GM06990 (cell line): ENCODE measurements around the gene MRPL12.

Source experiments
- DNase-seq: peaks from one replicate; pipeline ENCODE4 v3.0.0-alpha.2; 2011; ENCODE audit not compliant: insufficient read length; ENCODE audit errors: extremely low read depth
- H3K27me3 ChIP-seq: replicated peaks from 2 replicates; pipeline ENCODE4 v1.6.0; 2011; ENCODE audit warnings: low read length; ENCODE audit not compliant: control insufficient read depth, insufficient read depth
- H3K36me3 ChIP-seq: 2 replicates; pipeline ENCODE4 v1.5.1; 2011; ENCODE audit warnings: low read length; ENCODE audit not compliant: control insufficient read depth, insufficient read depth
- H3K4me3 ChIP-seq: replicated peaks from 2 replicates; pipeline ENCODE4 v1.5.1; 2011; ENCODE audit warnings: low read depth, mild to moderate bottlenecking, control low read depth, low read length
- TF ChIP-seq, protein P1 (sequence below): IDR thresholded peaks from 2 replicates; pipeline ENCODE4 v1.5.1; 2011; ENCODE audit warnings: low read length, control low read depth, mild to moderate bottlenecking, inconsistent platforms; ENCODE audit not compliant: insufficient read depth, poor library complexity, severe bottlenecking

MRPL12 gene

DNA sequence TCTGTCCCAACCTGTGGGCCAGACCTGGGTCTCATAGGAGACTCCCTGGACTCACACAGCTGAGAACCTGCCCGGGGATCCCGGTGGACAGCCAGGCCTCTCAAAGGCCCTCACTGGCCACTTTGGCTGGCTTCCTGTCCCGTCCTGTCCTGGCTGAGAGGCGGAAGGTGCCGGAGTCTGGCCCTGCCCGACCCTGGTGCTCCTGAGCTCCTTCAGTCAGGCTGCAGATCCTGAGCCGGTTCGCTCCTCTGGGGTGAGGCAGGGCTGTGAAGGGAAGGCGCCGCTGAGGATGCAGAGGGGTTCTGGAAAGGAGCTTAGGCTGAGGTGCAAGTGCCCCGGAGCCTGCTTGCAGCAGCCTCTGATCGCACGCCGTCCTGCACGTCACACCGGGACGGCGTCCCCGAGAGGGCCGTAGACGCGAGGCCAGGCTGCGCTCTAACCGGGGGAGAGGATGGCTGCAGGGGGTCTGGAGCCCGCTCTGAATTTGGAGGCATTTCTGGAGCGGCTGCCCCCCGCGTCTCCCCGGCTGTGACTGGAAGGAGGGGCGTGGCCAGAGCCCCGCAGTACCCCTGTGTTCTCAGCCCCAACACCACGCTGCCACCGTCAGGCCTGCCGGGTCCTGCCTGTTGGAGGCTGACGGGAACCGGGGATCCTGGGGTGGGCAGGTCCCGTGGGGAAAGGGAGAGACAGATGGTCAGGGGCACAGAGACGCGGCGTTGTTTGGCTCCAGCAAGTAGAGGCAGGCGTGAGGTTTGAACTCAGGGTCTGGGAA is 15.2 kb upstream of the MRPL12 start:
- TF ChIP-seq, protein P1, sequence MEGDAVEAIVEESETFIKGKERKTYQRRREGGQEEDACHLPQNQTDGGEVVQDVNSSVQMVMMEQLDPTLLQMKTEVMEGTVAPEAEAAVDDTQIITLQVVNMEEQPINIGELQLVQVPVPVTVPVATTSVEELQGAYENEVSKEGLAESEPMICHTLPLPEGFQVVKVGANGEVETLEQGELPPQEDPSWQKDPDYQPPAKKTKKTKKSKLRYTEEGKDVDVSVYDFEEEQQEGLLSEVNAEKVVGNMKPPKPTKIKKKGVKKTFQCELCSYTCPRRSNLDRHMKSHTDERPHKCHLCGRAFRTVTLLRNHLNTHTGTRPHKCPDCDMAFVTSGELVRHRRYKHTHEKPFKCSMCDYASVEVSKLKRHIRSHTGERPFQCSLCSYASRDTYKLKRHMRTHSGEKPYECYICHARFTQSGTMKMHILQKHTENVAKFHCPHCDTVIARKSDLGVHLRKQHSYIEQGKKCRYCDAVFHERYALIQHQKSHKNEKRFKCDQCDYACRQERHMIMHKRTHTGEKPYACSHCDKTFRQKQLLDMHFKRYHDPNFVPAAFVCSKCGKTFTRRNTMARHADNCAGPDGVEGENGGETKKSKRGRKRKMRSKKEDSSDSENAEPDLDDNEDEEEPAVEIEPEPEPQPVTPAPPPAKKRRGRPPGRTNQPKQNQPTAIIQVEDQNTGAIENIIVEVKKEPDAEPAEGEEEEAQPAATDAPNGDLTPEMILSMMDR: no peak
- no peaks in the 10 kb centered on the region for H3K27me3 ChIP-seq
- peaks cover 55% of the 10 kb centered on the region for H3K36me3 ChIP-seq
- no peak overlapping the region for H3K4me3 ChIP-seq
- no peak for DNase-seq

DNA sequence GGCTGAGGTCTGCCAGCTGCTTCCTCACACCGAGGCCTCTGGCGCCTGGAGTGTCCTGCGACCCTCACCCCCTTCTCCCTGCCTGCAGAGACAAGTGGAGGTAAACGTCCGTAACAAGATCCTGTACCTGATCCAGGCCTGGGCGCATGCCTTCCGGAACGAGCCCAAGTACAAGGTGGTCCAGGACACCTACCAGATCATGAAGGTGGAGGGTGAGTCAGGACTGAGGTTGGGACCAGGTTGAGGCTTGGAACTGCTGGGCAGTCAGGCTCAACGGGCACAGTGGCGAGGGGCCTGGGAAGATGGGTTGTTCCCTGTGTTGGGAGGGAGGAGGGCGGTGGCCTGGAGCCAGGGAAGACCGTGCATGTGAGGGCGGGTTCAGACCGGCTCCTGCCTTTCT is 14.6 kb upstream of the MRPL12 start:
- Histone ChIP-seq H3K27me3 (no peaks in the 10 kb centered on the region), H3K4me3 (no peak overlapping the region), H3K36me3 (peaks cover 61% of the 10 kb centered on the region)
- no peak for DNase-seq
- TF ChIP-seq, protein P1: no peak

DNA sequence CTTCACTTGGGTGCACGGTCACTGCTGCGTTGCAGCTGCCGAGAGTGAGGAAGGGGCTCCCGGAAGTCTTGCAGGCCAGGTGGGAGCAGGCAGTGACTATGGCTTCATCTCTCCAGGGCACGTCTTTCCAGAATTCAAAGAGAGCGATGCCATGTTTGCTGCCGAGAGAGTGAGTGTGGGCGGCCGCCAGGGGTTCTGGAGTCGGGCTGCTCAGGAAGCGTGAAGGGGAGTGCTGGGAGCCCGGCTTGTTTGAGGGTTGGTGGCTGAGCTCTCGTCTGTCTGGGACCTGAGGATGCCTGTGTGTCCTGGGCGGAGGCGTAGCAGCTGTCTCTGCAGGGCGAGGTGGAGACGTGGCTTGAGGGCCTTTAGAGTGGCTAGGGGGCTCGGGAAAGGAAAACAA is 13.1 kb upstream of the MRPL12 start:
- TF ChIP-seq, protein P1: no peak
- Histone ChIP-seq H3K27me3 (no peaks in the 10 kb centered on the region), H3K36me3 (peaks cover 69% of the 10 kb centered on the region), H3K4me3 (no peak overlapping the region)
- DNase-seq: no peak

DNA sequence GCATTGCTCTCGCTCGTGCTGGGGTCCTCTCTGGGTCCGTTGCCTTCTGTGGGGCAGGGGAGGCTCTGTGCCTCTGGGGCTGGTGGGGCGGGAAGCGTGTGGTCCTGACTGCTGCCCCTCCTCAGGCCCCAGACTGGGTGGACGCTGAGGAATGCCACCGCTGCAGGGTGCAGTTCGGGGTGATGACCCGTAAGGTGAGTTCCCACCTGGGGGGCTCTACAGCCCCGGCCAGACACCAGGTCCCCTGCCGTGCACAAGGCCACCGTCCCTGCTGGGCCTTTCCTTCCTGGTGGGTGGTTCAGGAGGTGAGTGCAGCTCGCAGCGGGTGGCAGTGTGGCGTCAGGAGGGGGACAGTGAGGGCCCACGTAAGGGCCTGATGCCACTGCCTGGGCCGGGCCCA is 12.6 kb upstream of the MRPL12 start:
- TF ChIP-seq, protein P1: no peak
- peaks cover 72% of the 10 kb centered on the region for H3K36me3 ChIP-seq

DNA sequence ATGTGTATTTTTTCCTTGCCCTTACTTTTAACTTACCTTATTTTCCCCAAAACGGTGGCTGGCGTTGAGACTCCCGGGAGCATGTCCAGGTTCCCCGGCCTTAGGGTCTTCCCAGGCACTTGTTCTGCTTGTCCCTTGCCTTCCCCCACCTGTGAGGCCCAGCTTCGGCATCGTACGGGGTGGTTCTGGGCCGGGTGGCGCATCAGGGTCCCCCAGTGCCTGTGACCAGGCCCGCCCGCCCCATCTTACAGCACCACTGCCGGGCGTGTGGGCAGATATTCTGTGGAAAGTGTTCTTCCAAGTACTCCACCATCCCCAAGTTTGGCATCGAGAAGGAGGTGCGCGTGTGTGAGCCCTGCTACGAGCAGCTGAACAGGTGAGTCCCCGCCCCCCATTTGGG is 12.0 kb upstream of the MRPL12 start:
- no peak for DNase-seq
- TF ChIP-seq, protein P1: no peak
- Histone ChIP-seq H3K4me3 (no peak overlapping the region), H3K27me3 (no peaks in the 10 kb centered on the region), H3K36me3 (peaks cover 72% of the 10 kb centered on the region)

More for the DNA sequence above, 12.6 kb upstream of the MRPL12 start:
- H3K27me3 ChIP-seq: no peaks in the 10 kb centered on the region
- no peak for DNase-seq
- no peak overlapping the region for H3K4me3 ChIP-seq
